K562 (cell line): ENCODE data around the gene NACC1. TPM values are rescaled to one million over a fixed set of nuclear protein-coding genes. Genes with fewer than 3 reads are reported as not detected.

Source experiments
- ATF4 ChIP-seq: fragments of 450-650 bp; formaldehyde crosslinking; IDR thresholded peaks from 2 replicates; pipeline ENCODE4 v1.4.0; 2022; ENCODE audit warnings: mild to moderate bottlenecking, moderate library complexity
- BMI1 ChIP-seq: fragments of 150-350 bp; IDR thresholded peaks from 2 replicates; pipeline ENCODE4 v1.6.1; 2014; ENCODE audit warnings: low read length
- BRD9 ChIP-seq: fragments of 450-650 bp; IDR thresholded peaks from 2 replicates; pipeline ENCODE4 v1.6.1; 2018; ENCODE audit warnings: low read depth; ENCODE audit not compliant: partially characterized antibody
- CEBPB ChIP-seq: fragments of 450-650 bp; IDR thresholded peaks from 2 replicates; pipeline ENCODE4 v1.6.1; 2016; ENCODE audit warnings: missing genetic modification characterization, missing compliant biosample characterization
- ELF2 ChIP-seq: fragments of 250-450 bp; sonication (Bioruptor Pico); IDR thresholded peaks from 2 replicates; pipeline ENCODE4 v1.5.0; 2021; ENCODE audit warnings: mild to moderate bottlenecking
- FOXP4 ChIP-seq: sonication (generic); formaldehyde crosslinking; IDR thresholded peaks from 2 replicates; pipeline ENCODE4 v1.8.0; 2022; ENCODE audit warnings: mild to moderate bottlenecking, missing genetic modification reagents, borderline replicate concordance
- NFYB ChIP-seq: IDR thresholded peaks from 2 replicates; pipeline ENCODE4 v1.6.1; 2011; ENCODE audit warnings: mild to moderate bottlenecking, moderate library complexity; ENCODE audit not compliant: insufficient read length; ENCODE audit errors: extremely low read depth
- PREB ChIP-seq: sonication (generic); formaldehyde crosslinking; IDR thresholded peaks from 2 replicates; pipeline ENCODE4 v1.8.1; 2023; ENCODE audit warnings: mild to moderate bottlenecking, missing genetic modification reagents
- YY1 ChIP-seq, 3 experiments: IDR thresholded peaks; 2 replicates each; pipeline ENCODE4 v1.6.1; 2011; ENCODE audit warnings: low read length in 2 of 3, mild to moderate bottlenecking in 2 of 3, moderate library complexity in 2 of 3, borderline replicate concordance in 1 of 3, control low read depth in 1 of 3, low read depth in 1 of 3; ENCODE audit not compliant: insufficient read depth in 3 of 3, insufficient replicate concordance in 2 of 3, control insufficient read depth in 1 of 3, insufficient read length in 1 of 3; ENCODE audit errors: extremely low read depth in 1 of 3
- ZBTB40 ChIP-seq, 2 experiments: fragments of 450-650 bp in 1 of 2; sonication (generic) in 1 of 2; formaldehyde crosslinking in 1 of 2; IDR thresholded peaks; 2 replicates each; pipeline versions ENCODE4 v1.7.1 to v1.9.0; 2016 to 2022; ENCODE audit warnings: inconsistent platforms in 1 of 2, mild to moderate bottlenecking in 1 of 2, missing genetic modification reagents in 1 of 2
- ZZZ3 ChIP-seq: fragments of 450-650 bp; IDR thresholded peaks from 2 replicates; pipeline ENCODE4 v1.6.1; 2016; ENCODE audit warnings: antibody characterized with exemption, mild to moderate bottlenecking, moderate library complexity
- polyA plus RNA-seq, 8 experiments: library from polyadenylated mRNA; depleted of rRNA in 4 of 8; stranded (reverse) in 5 of 8; unstranded in 3 of 8; fragments of >200 nt; fragmentation: Nextera tagmentation in 2 of 8; fragmentation: Illumina TruSeq in 1 of 8; extraction: Ambion mirVana in 2 of 8; extraction: Trizol in 1 of 8; gene quantifications; 2 replicates each; pipeline versions ENCODE4 v1.2.1 to v1.2.3, GENCODE V29; 2011 to 2014; ENCODE audit warnings: inconsistent platforms in 1 of 8, missing spikeins in 1 of 8
- total RNA-seq, 7 experiments: library from RNA; depleted of rRNA in 6 of 7; stranded (reverse); fragments of >200 nt in 6 of 7; fragmentation: Illumina TruSeq in 2 of 7; extraction: Trizol in 2 of 7; gene quantifications; 2 replicates each; pipeline versions ENCODE4 v1.2.1 to v1.2.3, GENCODE V29; 2011 to 2021; ENCODE audit warnings: low replicate concordance in 1 of 7

NACC1 gene
- total and polyA plus RNA-seq, 9 of the 15 experiments (the other 6 are each of a cell fraction or from before 2014, with no cell fraction given), result 0.04 to 96.6 (median 25.8) TPM

GRCh38 chr19:13155472-13156359 is 37.7 kb downstream of the NACC1 start (continued):
- TF ChIP-seq PREB (CRISPR knock-in tag), result 0 out of 2 replicates have a peak, but pooled peaks have one; percentile 70
- TF ChIP-seq NFYB, result no peak
- no peak for TF ChIP-seq ATF4 (CRISPR knock-in tag)
- TF ChIP-seq FOXP4, result peak; percentile 82
- no peak for TF ChIP-seq BMI1
- TF ChIP-seq ZZZ3, result no peak
- TF ChIP-seq YY1 (IDR thresholded peaks at IDR 0.05; ENCODE audit: borderline replicate concordance in 1 of 3, control insufficient read depth in 1 of 3, extremely low read depth in 1 of 3, insufficient read depth in 3 of 3, insufficient read length in 1 of 3, insufficient replicate concordance in 2 of 3, low read depth in 1 of 3, low read length in 2 of 3), result peak in 1 of 3 experiments; percentile 10
- 0 out of 2 replicates have a peak, but pooled peaks have one; percentile 14 for TF ChIP-seq ELF2
- no peak for TF ChIP-seq BRD9
- no peak for TF ChIP-seq CEBPB (tag)
- 0 out of 2 replicates have a peak, but pooled peaks have one; percentile 24 for TF ChIP-seq ZBTB40 (IDR thresholded peaks at IDR 0.05)
- TF ChIP-seq ZBTB40 (CRISPR knock-in tag; IDR thresholded peaks at IDR 0.05), result no peak
